NCI-H524 treated with DMSO at 0.1 percent for 48 hours (cell line): ENCODE measurements around the gene MFN2.
"Not testable (repeated sequence)": the region's sequence is repeated elsewhere in the genome, so short reads cannot be mapped to it uniquely, and the experiment has no call there.

Experiments
- DNase-seq: peaks from one replicate; lab custom pipeline; 2025; lab: John Stamatoyannopoulos, UW

Gene MFN2

GRCh38 chr1:12022036-12022435 lies 41.8 kb downstream of the MFN2 start:
- no peak for DNase-seq

DNA sequence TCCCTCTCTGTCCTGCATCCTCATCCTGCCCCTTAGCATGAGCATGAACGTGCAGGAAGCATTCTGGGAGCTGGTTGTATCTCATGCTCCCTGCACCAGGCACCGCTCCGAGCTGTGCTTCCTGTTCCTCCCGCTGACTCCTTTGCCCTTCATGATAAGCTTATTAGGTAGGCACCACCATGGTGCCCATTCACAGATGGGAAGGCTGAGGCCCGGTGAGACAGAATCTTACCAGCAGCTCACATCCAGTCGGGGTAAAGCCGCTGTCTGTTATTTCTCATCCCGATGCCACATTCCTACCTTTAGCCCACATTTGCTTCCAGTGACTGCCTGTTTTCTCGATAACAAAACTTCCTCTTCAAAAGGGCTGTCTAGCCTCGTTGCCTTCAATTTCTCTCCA lies 46.3 kb downstream of the MFN2 start:
- no peak for DNase-seq

DNA sequence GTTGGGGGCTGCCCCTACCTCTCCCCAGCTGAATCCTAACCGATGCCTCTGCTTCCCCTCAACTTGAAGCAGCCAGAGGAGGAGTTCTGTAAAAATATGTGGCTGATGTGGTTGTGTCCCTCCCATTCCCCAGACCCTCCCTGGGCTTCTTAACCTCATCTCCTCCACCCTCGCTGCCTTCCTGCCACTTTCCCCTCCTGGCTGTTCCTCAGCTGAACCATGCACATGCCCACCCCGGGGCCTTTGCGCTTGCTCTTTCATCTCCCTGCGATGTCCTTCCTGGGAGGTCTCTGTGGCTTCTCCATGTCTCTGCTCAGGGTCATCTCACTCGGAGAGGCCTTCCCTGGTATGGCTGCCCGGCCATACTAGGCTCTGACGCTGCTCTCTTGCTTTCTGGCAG lies 48.0 kb downstream of the MFN2 start:
- DNase-seq, result no peak

GRCh38 chr1:12028957-12029511 lies 48.8 kb downstream of the MFN2 start:
- no peak for DNase-seq

DNA sequence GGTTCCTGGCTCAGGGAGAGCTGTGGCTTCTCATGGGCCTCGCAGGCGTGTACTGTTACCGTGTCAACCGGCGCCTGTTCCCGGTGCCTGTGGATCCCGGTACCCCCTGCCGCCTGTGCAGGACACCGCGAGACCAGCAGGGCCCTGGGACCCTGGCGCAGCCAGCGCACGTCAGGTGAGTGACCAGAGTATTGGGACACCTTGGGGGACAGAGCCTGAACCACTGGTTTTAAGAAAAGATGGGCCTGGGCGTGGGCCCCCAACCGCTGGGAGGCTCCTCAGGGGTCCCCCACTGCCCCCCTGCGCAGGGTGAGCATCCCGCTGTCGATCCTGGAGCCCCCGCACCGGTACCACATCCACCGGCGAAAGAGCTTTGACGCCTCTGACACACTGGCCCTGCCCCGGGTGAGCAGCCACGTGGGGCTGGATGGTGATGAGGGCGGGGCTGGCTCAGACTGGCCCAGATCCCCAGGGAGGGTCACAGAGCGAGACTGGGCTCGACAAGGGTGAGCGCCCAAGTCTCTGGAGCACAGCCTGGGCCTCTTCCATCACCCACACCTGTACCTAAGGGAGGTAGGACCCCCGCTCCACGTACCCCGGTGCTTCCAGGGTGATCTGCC lies 49.6 kb downstream of the MFN2 start:
- no peak for DNase-seq

DNA sequence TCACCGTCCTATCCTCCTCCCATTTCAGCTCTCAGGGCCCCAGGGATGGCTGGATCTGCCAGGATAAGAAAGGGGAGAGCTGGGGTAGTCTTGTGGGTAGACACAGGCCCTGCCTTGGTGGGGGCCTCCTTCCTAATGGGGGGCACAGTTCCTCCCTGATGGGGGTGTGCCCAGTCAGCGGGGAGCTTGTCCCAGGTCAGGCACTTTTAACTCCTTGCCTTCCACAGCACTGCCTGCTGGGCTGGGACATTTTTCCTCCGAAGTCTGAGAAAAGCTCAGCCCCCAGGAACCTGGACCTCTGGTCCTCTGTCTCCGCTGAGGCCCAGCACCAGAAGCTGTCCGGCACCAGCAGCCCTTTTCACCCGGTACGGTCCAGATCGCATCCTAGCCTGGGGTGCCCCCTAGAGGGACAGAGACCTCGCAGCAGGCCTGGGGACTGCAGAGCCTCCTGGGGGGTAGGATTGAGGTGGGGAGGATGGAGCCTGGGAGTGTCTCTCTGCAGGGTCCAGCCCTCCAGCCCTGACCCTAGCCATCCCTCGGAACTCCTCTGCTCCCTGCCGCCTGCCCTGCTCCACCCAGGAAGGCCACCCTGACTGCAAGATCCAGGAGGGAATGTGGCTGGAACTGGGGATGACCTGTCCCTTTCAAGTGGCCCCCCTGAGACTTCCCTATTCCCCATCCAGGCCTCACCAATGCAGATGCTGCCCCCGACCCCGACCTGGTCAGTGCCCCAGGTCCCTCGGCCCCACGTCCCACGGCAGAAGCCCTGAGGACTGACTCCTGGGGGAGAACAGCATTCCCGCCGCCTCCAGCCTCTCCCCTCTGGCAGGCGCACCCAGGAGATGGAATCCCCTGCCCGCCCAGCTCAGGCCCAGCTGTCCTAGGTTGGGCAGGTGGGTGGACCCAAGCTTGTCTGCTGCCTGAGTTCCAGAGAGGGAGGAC lies 51.1 kb downstream of the MFN2 start:
- DNase-seq, result no peak

DNA sequence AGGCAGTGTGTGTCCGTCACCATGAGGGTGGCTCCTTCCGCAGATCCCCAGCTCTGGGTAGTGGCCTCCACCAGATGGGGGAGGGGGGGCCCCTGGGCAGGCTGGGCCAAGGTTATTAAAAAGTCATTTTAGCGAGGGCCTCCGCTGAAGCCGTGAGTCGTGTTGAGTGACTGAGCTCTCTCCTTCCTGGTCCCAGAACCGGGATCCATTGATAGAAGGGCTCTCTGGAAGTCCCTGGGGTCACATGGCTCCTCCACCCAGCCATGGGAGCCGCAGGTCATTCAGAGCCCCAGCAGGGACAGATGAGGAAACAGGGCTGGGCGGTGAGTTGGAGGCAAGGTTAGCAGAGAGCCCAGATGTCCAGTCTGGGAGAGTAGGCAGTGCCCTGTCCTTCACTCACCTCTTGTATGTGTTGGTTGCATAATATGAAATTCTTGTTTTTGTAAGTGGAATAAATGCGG lies 51.9 kb downstream of the MFN2 start:
- DNase-seq, result no peak

DNA sequence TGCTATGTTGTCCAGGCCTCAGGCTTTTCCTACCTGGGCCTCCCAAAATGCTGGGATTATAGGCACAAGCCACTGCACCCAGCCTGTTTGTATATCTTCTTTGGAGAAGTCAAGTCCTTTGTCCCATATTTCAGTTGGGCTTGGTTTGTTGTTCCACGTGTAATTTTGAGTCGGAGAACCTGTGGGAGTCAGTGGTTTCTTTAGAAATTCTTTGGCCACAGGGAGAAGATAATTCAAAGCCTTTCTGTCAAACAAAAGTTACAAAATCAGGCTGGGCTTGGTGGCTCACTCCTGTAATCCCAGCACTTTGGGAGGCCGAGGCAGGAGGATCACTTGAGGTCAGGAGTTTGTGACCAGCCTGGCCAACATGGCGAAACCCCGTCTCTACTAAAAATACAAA lies 53.2 kb downstream of the MFN2 start:
- not testable (repeated sequence) for DNase-seq

DNA sequence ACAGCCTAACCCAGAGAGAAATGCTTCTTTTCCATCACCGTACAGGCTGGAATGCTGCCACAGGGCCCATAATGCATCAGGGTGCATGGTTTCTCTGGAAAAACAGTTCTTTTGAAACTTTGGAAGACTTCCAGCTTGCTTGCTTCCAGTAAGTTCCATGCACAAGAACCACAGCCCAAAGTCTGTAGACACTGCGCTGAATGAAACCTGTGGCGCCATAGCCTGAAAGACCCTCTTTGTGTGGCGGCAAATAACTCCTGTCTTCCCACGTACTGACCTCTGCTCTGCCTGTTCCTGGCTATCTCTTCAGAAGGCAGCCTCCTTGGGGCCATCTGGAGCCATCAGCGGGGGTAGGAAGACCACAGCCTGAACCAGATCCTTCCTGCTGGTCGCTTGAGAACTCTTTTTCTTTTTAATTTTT lies 54.1 kb downstream of the MFN2 start:
- DNase-seq, result no peak

GRCh38 chr1:12035312-12035711 lies 55.1 kb downstream of the MFN2 start:
- DNase-seq, result no peak

GRCh38 chr1:12037486-12038355 lies 57.5 kb downstream of the MFN2 start:
- DNase-seq, result no peak

- no peak for DNase-seq
Measured at GRCh38 chr1:12038356-12039163, 58.3 kb downstream of the MFN2 start.

GRCh38 chr1:12039164-12039525 lies 58.9 kb downstream of the MFN2 start:
- DNase-seq, result no peak

DNA sequence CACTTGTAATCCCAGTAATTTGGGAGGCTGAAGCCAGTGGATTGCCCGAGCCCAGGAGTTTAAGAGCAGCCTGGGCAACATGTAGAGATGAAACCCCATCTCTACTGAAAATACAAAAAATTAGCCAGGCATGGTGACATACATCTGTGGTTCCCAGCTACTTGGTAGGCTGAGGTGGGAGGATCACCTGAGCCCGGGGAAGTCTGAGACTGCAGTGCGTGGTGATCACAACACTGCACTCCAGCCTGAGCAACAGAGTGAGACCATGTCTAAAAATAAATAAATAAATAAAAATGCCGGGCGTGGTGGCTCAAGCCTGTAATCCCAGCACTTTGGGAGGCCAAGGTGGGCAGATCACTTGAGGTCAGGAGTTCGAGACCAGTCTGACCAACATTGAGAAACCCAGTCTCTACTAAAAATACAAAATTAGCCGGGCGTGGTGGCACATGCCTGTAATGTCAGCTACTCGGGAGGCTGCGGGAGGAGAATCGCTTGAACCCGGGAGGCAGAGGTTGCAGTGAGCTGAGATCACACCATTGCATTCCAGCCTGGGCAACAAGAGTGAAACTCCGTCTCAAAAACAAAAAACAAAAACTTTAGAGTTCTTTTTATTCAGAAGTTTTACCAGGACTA lies 59.7 kb downstream of the MFN2 start:
- not testable (repeated sequence) for DNase-seq

- DNase-seq, result peak; percentile 60
Measured at GRCh38 chr1:12040457-12041051, 60.3 kb downstream of the MFN2 start.

- DNase-seq, result not testable (repeated sequence)
Measured at GRCh38 chr1:12044187-12044877, 64.1 kb downstream of the MFN2 start.

GRCh38 chr1:12046749-12047119 lies 66.5 kb downstream of the MFN2 start:
- DNase-seq, result no peak

DNA sequence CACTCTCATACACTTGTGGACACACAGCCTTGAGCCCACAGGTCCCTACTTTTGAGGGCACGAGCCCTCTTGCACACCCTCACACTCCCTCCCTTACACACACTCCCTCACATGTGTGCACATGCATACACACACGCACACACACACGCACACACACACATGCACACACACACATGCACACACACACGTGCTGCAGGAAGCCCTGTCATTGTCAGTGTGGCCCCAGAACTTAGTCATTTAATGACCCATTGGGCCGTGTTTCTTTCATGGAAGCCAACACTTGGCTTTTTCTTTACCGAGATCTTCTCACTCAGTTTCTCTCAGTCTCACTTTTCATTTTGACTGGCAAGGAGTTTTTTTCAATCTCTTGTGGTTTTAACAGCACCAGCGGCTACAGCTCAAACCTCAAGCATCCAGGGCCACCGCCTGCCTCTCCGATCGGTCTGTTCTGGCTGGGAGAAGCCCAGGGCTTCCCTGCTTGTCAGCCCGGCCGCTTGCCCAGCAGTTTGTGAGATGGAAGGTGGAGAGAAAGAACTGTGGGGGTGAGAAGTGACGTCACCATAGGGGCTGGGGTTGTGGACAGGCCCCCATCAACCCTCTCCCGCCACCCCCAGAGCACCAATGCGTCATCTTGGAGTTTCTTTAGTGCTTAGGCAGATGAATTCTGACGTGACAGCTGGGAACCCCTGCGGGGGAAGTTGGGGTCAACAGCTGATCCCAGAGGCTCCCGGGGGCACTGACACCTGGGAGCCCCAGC lies 67.1 kb downstream of the MFN2 start:
- DNase-seq, result no peak

DNA sequence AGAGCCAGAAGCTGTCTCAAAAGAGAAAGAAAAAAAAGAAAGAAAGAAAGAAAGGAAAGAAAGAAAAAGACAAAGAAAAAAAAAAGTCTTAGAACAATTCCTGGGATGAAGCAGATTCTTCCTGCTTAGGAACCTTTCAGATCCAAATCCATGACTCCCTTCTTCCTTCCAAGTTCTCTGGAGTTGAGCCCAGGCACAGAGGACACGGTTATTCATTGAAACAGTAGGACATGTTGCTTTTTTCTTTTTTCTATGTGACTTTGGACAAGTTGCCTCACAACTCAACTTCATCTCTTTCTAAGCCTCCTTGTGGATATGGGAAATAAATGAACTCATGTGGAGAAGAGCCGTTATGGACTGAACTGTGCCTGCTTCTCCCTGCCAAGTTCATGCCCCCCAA lies 68.1 kb downstream of the MFN2 start:
- no peak for DNase-seq
